ENCODE results near the gene FAM204A. TPM values are rescaled to one million over a fixed set of nuclear protein-coding genes. Genes with fewer than 3 reads are reported as not detected.

The FAM204A gene
- total and polyA plus RNA-seq, 10 of the 15 experiments (the other 5 are each of a cell fraction or from before 2014, with no cell fraction given) = 24.5 to 96.0 (median 67.6) TPM

DNA sequence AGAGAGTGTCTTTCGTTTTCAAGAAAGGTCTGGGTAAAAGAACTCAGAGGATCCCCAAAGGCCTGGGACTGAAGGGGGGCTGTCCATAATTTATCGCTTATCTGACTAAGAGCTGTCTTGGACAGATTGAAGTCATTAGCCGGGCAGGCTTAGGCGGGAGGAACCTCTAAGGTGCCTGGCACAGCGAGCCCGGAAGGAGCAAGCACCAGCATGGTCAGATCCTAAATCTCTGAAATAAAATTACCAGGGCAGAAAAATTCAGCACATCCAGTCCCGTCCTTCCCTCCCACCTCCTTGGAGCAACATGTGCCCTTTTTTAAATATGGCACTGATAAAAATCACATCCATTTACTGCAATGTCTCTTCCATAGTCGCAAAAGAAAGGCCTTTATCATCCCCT, 86.8 kb downstream of the FAM204A start:
- ATAC-seq (no peak), DNase-seq (ENCODE audit: low read depth, low spot score) (no peak), FAIRE-seq (no peak)
- H3K4me1 ChIP-seq (ENCODE audit: control insufficient read depth, insufficient read depth, low read length) = no peaks in the 10 kb centered on the region
- intact Hi-C loops (cut with micrococcal nuclease; ENCODE audit: unreplicated experiment) = no loop called here
- no peaks in the 10 kb centered on the region for H3K79me2 ChIP-seq (ENCODE audit: control insufficient read depth, insufficient read depth, low read length)
- POLR2A ChIA-PET = no interaction called here
- H3K9me3 ChIP-seq (replicated peaks; ENCODE audit: control insufficient read depth, insufficient read depth, low read length) = no peaks in the 10 kb centered on the region
- TF ChIP-seq SIX5 (IDR thresholded peaks at IDR 0.05; ENCODE audit: low read depth, low read length, severe bottlenecking) = no peak
- TF ChIP-seq PAX5 (IDR thresholded peaks at IDR 0.05; ENCODE audit: borderline replicate concordance, low read depth, low read length) = no peak
- no peak for TF ChIP-seq ESRRA (IDR thresholded peaks at IDR 0.05; ENCODE audit: low read length)
- TF ChIP-seq NBN (IDR thresholded peaks at IDR 0.05) = no peak
- TF ChIP-seq, protein P1, sequence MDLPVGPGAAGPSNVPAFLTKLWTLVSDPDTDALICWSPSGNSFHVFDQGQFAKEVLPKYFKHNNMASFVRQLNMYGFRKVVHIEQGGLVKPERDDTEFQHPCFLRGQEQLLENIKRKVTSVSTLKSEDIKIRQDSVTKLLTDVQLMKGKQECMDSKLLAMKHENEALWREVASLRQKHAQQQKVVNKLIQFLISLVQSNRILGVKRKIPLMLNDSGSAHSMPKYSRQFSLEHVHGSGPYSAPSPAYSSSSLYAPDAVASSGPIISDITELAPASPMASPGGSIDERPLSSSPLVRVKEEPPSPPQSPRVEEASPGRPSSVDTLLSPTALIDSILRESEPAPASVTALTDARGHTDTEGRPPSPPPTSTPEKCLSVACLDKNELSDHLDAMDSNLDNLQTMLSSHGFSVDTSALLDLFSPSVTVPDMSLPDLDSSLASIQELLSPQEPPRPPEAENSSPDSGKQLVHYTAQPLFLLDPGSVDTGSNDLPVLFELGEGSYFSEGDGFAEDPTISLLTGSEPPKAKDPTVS (IDR thresholded peaks at IDR 0.05; ENCODE audit: low read depth, low read length) = no peak
- TF ChIP-seq YY1 (IDR thresholded peaks at IDR 0.05; ENCODE audit: low read depth, low read length) = no peak
- no peaks in the 10 kb centered on the region for H4K20me1 ChIP-seq (ENCODE audit: control insufficient read depth, insufficient read depth)
- 31% methylated on average over 8 of the region's 8 CpGs for WGBS (ENCODE audit: insufficient coverage, insufficient replicate concordance, low lambda C conversion rate, missing lambda C conversion rate)
- in situ Hi-C loops (cut with MboI) = no loop called here
- H3K9ac ChIP-seq (ENCODE audit: control insufficient read depth, insufficient read depth, low read length) = no peak overlapping the region
- H3K4me3 ChIP-seq = no peak overlapping the region
- SMC1A ChIA-PET (ENCODE audit: uncharacterized antibody, unreplicated experiment) = no interaction called here
- CTCF ChIA-PET = no interaction called here
- RAD21 ChIA-PET (ENCODE audit: unreplicated experiment) = no interaction called here
- peaks cover 0 to 1% of the 10 kb centered on the region in 2 experiments; a peak in 3 of 4 replicates for H3K27me3 ChIP-seq (replicated peaks in 1 of 2; ENCODE audit: control insufficient read depth in 2 of 2, insufficient read depth in 2 of 2, low read length in 1 of 2)
- no peak overlapping the region for H3K4me2 ChIP-seq (ENCODE audit: control insufficient read depth, insufficient read depth)
- no peak overlapping the region for H2AFZ ChIP-seq (ENCODE audit: control insufficient read depth, low read depth, low read length)
- BruUV-seq (replicated peaks) = no TSS peak
- H3K36me3 ChIP-seq (ENCODE audit: control insufficient read depth in 2 of 2, insufficient read depth in 2 of 2, low read length in 1 of 2) = no peaks in the 10 kb centered on the region
- no peak overlapping the region for H3K27ac ChIP-seq (ENCODE audit: control insufficient read depth, insufficient read depth)

DNA sequence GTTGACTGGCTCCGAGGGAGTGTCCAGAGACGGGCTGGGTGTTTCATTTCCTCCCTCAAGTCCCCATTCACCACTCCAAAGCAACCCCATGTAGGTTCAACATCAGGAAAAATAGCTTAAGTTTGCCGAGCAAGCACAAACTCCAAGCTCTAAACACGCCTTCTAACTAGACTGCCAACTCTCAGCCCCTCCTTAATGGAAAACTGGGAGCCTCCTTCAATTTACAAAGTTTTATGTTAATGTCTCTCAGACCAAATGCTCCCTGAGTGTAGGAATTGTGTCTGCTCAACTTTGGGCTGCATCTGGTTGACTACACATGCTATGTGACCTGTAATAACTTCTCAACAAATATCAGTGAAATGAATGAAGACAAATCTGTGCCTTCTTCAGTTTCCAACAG, 87.5 kb downstream of the FAM204A start:
- H3K27ac ChIP-seq (ENCODE audit: control insufficient read depth, insufficient read depth) = no peak overlapping the region
- in situ Hi-C loops (cut with MboI) = no loop called here
- ChIA-PET RAD21 (ENCODE audit: unreplicated experiment) (no interaction called here), CTCF (interaction anchor here (0.5 kb wide), 1 partner anchor 10 kb away, joined by 3 read pairs; no protein-coding TSS in a partner anchor), SMC1A (ENCODE audit: uncharacterized antibody, unreplicated experiment) (no interaction called here), POLR2A (no interaction called here)
- ATAC-seq = no peak
- no peak overlapping the region for H3K4me2 ChIP-seq (ENCODE audit: control insufficient read depth, insufficient read depth)
- peaks cover 0 to 1% of the 10 kb centered on the region in 2 experiments; a peak in 3 of 4 replicates for H3K27me3 ChIP-seq (replicated peaks in 1 of 2; ENCODE audit: control insufficient read depth in 2 of 2, insufficient read depth in 2 of 2, low read length in 1 of 2)
- no peaks in the 10 kb centered on the region for H4K20me1 ChIP-seq (ENCODE audit: control insufficient read depth, insufficient read depth)
- intact Hi-C loops (cut with micrococcal nuclease; ENCODE audit: unreplicated experiment) = no loop called here
- FAIRE-seq = no peak
- BruUV-seq (replicated peaks) = no TSS peak
- no peaks in the 10 kb centered on the region for H3K4me1 ChIP-seq (ENCODE audit: control insufficient read depth, insufficient read depth, low read length)
- no peak for DNase-seq (ENCODE audit: low read depth, low spot score)
- 6% methylated on average over 4 of the region's 4 CpGs for WGBS (ENCODE audit: insufficient coverage, insufficient replicate concordance, low lambda C conversion rate, missing lambda C conversion rate)
- no peak overlapping the region for H2AFZ ChIP-seq (ENCODE audit: control insufficient read depth, low read depth, low read length)
- H3K36me3 ChIP-seq (ENCODE audit: control insufficient read depth in 2 of 2, insufficient read depth in 2 of 2, low read length in 1 of 2) = no peaks in the 10 kb centered on the region
- H3K9me3 ChIP-seq (replicated peaks; ENCODE audit: control insufficient read depth, insufficient read depth, low read length) = no peaks in the 10 kb centered on the region
- no peaks in the 10 kb centered on the region for H3K79me2 ChIP-seq (ENCODE audit: control insufficient read depth, insufficient read depth, low read length)
- no peak overlapping the region for H3K9ac ChIP-seq (ENCODE audit: control insufficient read depth, insufficient read depth, low read length)
- H3K4me3 ChIP-seq = no peak overlapping the region
- TF ChIP-seq, protein P2, sequence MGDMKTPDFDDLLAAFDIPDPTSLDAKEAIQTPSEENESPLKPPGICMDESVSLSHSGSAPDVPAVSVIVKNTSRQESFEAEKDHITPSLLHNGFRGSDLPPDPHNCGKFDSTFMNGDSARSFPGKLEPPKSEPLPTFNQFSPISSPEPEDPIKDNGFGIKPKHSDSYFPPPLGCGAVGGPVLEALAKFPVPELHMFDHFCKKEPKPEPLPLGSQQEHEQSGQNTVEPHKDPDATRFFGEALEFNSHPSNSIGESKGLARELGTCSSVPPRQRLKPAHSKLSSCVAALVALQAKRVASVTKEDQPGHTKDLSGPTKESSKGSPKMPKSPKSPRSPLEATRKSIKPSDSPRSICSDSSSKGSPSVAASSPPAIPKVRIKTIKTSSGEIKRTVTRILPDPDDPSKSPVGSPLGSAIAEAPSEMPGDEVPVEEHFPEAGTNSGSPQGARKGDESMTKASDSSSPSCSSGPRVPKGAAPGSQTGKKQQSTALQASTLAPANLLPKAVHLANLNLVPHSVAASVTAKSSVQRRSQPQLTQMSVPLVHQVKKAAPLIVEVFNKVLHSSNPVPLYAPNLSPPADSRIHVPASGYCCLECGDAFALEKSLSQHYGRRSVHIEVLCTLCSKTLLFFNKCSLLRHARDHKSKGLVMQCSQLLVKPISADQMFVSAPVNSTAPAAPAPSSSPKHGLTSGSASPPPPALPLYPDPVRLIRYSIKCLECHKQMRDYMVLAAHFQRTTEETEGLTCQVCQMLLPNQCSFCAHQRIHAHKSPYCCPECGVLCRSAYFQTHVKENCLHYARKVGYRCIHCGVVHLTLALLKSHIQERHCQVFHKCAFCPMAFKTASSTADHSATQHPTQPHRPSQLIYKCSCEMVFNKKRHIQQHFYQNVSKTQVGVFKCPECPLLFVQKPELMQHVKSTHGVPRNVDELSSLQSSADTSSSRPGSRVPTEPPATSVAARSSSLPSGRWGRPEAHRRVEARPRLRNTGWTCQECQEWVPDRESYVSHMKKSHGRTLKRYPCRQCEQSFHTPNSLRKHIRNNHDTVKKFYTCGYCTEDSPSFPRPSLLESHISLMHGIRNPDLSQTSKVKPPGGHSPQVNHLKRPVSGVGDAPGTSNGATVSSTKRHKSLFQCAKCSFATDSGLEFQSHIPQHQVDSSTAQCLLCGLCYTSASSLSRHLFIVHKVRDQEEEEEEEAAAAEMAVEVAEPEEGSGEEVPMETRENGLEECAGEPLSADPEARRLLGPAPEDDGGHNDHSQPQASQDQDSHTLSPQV (IDR thresholded peaks at IDR 0.05) = no peak
- no peak for TF ChIP-seq FOXM1 (IDR thresholded peaks at IDR 0.05; ENCODE audit: low read depth, low read length)
- no peak for TF ChIP-seq NR2F1 (conservative IDR thresholded peaks at IDR 0.05)
- TF ChIP-seq RBBP5 (conservative IDR thresholded peaks at IDR 0.05) = no peak
- TF ChIP-seq, protein P3, sequence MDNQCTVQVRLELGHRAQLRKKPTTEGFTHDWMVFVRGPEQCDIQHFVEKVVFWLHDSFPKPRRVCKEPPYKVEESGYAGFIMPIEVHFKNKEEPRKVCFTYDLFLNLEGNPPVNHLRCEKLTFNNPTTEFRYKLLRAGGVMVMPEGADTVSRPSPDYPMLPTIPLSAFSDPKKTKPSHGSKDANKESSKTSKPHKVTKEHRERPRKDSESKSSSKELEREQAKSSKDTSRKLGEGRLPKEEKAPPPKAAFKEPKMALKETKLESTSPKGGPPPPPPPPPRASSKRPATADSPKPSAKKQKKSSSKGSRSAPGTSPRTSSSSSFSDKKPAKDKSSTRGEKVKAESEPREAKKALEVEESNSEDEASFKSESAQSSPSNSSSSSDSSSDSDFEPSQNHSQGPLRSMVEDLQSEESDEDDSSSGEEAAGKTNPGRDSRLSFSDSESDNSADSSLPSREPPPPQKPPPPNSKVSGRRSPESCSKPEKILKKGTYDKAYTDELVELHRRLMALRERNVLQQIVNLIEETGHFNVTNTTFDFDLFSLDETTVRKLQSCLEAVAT (IDR thresholded peaks at IDR 0.05) = no peak
- no peak for TF ChIP-seq CBX5 (IDR thresholded peaks at IDR 0.05; ENCODE audit: low read depth)
- no peak for TF ChIP-seq PAX8 (IDR thresholded peaks at IDR 0.05)
